Keratinocyte (primary cell): ENCODE results near the gene ZIC2. TPM values are rescaled to one million over a fixed set of nuclear protein-coding genes. Genes with fewer than 3 reads are reported as not detected.

Source experiments
- DNase-seq: peaks from one replicate; pipeline ENCODE4 v3.0.0-alpha.2; 2011; ENCODE audit warnings: low read depth, missing footprints, low spot score
- FAIRE-seq: peaks from 2 replicates; lab custom pipeline; 2011; peaks lifted over from hg19 to GRCh38; lab: Jason Lieb, UNC
- H2AFZ ChIP-seq: 2 replicates; pipeline ENCODE4 v1.6.0; 2012; ENCODE audit warnings: low read length, control low read depth, inconsistent platforms; ENCODE audit not compliant: control insufficient read depth
- H3K27ac ChIP-seq: 2 replicates; pipeline ENCODE4 v1.5.1; 2011; ENCODE audit warnings: low read length; ENCODE audit not compliant: control insufficient read depth, insufficient read depth
- H3K27me3 ChIP-seq: 3 replicates; pipeline ENCODE4 v1.6.0; 2011; ENCODE audit warnings: low read length; ENCODE audit not compliant: control insufficient read depth, insufficient read depth; ENCODE audit errors: extremely low read depth
- H3K36me3 ChIP-seq, 2 experiments: 2 replicates in 1 of 2; 3 replicates in 1 of 2; pipeline ENCODE4 v1.5.1; 2011; ENCODE audit warnings: low read length in 2 of 2, mild to moderate bottlenecking in 1 of 2; ENCODE audit not compliant: control insufficient read depth in 2 of 2, insufficient read depth in 2 of 2; ENCODE audit errors: extremely low read depth in 1 of 2
- H3K4me1 ChIP-seq: 3 replicates; pipeline ENCODE4 v1.5.1; 2011; ENCODE audit warnings: low read length; ENCODE audit not compliant: control insufficient read depth, insufficient read depth; ENCODE audit errors: extremely low read depth
- H3K4me2 ChIP-seq: 3 replicates; pipeline ENCODE4 v1.6.0; 2011; ENCODE audit warnings: low read depth, low read length; ENCODE audit not compliant: control insufficient read depth, insufficient read depth; ENCODE audit errors: extremely low read depth
- H3K4me3 ChIP-seq, 3 experiments: fragments of 200-600 bp in 1 of 3; sonication (generic) in 1 of 3; 2 replicates in 2 of 3; 3 replicates in 1 of 3; pipeline ENCODE4 v1.5.1; 2011 to 2016; ENCODE audit warnings: low read length in 3 of 3, mild to moderate bottlenecking in 3 of 3, control low read depth in 2 of 3, inconsistent platforms in 1 of 3, low read depth in 1 of 3, mixed read lengths in 1 of 3, mixed run types in 1 of 3, moderate library complexity in 1 of 3; ENCODE audit not compliant: control insufficient read depth in 2 of 3, insufficient read depth in 2 of 3; ENCODE audit errors: extremely low read depth in 1 of 3
- H3K79me2 ChIP-seq: 2 replicates; pipeline ENCODE4 v1.6.0; 2012; ENCODE audit warnings: low read length; ENCODE audit not compliant: control insufficient read depth, insufficient read depth
- H3K9ac ChIP-seq: 3 replicates; pipeline ENCODE4 v1.6.0; 2011; ENCODE audit warnings: low read length; ENCODE audit not compliant: control insufficient read depth, insufficient read depth; ENCODE audit errors: extremely low read depth
- H3K9me1 ChIP-seq: 3 replicates; pipeline ENCODE4 v1.6.0; 2011; ENCODE audit warnings: low read length; ENCODE audit not compliant: control insufficient read depth, insufficient read depth; ENCODE audit errors: extremely low read depth
- H3K9me3 ChIP-seq: 2 replicates; pipeline ENCODE4 v1.5.1; 2012; ENCODE audit warnings: low read depth, low read length; ENCODE audit not compliant: control insufficient read depth
- H4K20me1 ChIP-seq: 3 replicates; pipeline ENCODE4 v1.6.0; 2011; ENCODE audit warnings: low read length; ENCODE audit not compliant: control insufficient read depth, insufficient read depth; ENCODE audit errors: extremely low read depth
- CTCF ChIP-seq, 3 experiments: IDR thresholded peaks in 1 of 3; conservative IDR thresholded peaks in 1 of 3; optimal IDR thresholded peaks in 1 of 3; 2 replicates in 2 of 3; 3 replicates in 1 of 3; pipeline versions ENCODE3 to v1.5.1; 2011; ENCODE audit warnings: low read length in 3 of 3, mild to moderate bottlenecking in 3 of 3, moderate library complexity in 2 of 3, control low read depth in 1 of 3, inconsistent platforms in 1 of 3; ENCODE audit not compliant: insufficient read depth in 2 of 3; ENCODE audit errors: extremely low read depth in 1 of 3
- EZH2 ChIP-seq: IDR thresholded peaks from one replicate; pipeline ENCODE4 v1.6.1; 2012; ENCODE audit warnings: inconsistent platforms, mild to moderate bottlenecking, low read length, moderate library complexity
- dilution Hi-C: fragments of 300-500 bp; cut with MboI; formaldehyde crosslinking; loops from one replicate; pipeline ENCODE4 v1.7.0; 2020; ENCODE audit warnings: low sequenced_read_pairs; ENCODE audit not compliant: extremely low pct_ligation_motif_present
- polyA plus RNA-seq, 5 experiments: library from polyadenylated mRNA; depleted of rRNA in 3 of 5; stranded (reverse) in 3 of 5; stranded (forward) in 1 of 5; unstranded in 1 of 5; fragments of >200 nt; gene quantifications; 1 replicate in 1 of 5; 2 replicates in 3 of 5; 3 replicates in 1 of 5; pipeline versions ENCODE4 v1.2.1 to v1.2.3, GENCODE V29; 2011 to 2012; ENCODE audit warnings: missing spikeins in 2 of 5, low read depth in 1 of 5, low replicate concordance in 1 of 5

Gene ZIC2
- polyA plus RNA-seq, 1 donor (not counting 4 experiments of a cell fraction or from before 2014, with no cell fraction given): not detected

- Histone ChIP-seq H3K36me3 (no peaks in the 10 kb centered on the region), H2AFZ (no peak overlapping the region), H3K9ac (no peak overlapping the region), H3K9me1 (no peaks in the 10 kb centered on the region), H3K27me3 (peaks cover 83% of the 10 kb centered on the region), H3K27ac (no peak overlapping the region), H3K79me2 (no peaks in the 10 kb centered on the region), H3K4me3 (no peak overlapping the region), H3K4me1 (no peaks in the 10 kb centered on the region), H3K9me3 (peaks cover 3% of the 10 kb centered on the region), H3K4me2 (no peak overlapping the region), H4K20me1 (peaks cover 5% of the 10 kb centered on the region)
- DNase-seq (no peak), FAIRE-seq (no peak)
- dilution Hi-C loops: no loop called here
- TF ChIP-seq EZH2: peak; percentile 99
- no peak for TF ChIP-seq CTCF (optimal IDR thresholded peaks at IDR 0.05 in 1 of 3, IDR thresholded peaks at IDR 0.05 in 1 of 3, conservative IDR thresholded peaks at IDR 0.05 in 1 of 3; ENCODE audit: extremely low read depth in 1 of 3, insufficient read depth in 2 of 3, low read length in 3 of 3)
Measured at GRCh38 chr13:99984461-99985240, 3.1 kb downstream of the ZIC2 start.

- H2AFZ ChIP-seq: no peak overlapping the region
- H3K79me2 ChIP-seq: no peaks in the 10 kb centered on the region
- no peak for DNase-seq
- H3K4me2 ChIP-seq: no peak overlapping the region
- H4K20me1 ChIP-seq: peaks cover 5% of the 10 kb centered on the region
- no peak overlapping the region for H3K9ac ChIP-seq
- no peak for FAIRE-seq
- H3K4me3 ChIP-seq: no peak overlapping the region
- peaks cover 84% of the 10 kb centered on the region for H3K27me3 ChIP-seq
- peaks cover 3% of the 10 kb centered on the region for H3K9me3 ChIP-seq
- H3K27ac ChIP-seq: no peak overlapping the region
- H3K36me3 ChIP-seq: no peaks in the 10 kb centered on the region
- no peak for TF ChIP-seq CTCF (optimal IDR thresholded peaks at IDR 0.05 in 1 of 3, IDR thresholded peaks at IDR 0.05 in 1 of 3, conservative IDR thresholded peaks at IDR 0.05 in 1 of 3; ENCODE audit: extremely low read depth in 1 of 3, insufficient read depth in 2 of 3, low read length in 3 of 3)
- TF ChIP-seq EZH2: no peak
- no peaks in the 10 kb centered on the region for H3K9me1 ChIP-seq
- no peaks in the 10 kb centered on the region for H3K4me1 ChIP-seq
- dilution Hi-C loops: no loop called here
Measured at GRCh38 chr13:99985241-99985874, 3.8 kb downstream of the ZIC2 start.
